Caki2 (cell line): ENCODE results near the gene ZC3HAV1. TPM values are rescaled to one million over a fixed set of nuclear protein-coding genes. Genes with fewer than 3 reads are reported as not detected.
"Not testable (repeated sequence)": the region's sequence is repeated elsewhere in the genome, so short reads cannot be mapped to it uniquely, and the experiment has no call there.

Experiments used
- DNase-seq: peaks from one replicate; pipeline ENCODE4 v3.0.0-alpha.2; 2015; ENCODE audit warnings: low read depth
- in situ Hi-C: cut with HindIII; loops from 2 replicates; pipeline ENCODE4 v1.10.0; 2016; ENCODE audit warnings: low sequenced_read_pairs, low pct_unique_long_range_greater_than_20kb, mixed read lengths
- total RNA-seq: library from RNA; depleted of rRNA; stranded (reverse); fragments of >200 nt; shearing (Covaris generic); gene quantifications from 2 replicates; pipeline ENCODE4 v1.2.3, GENCODE V29; 2014; ENCODE audit warnings: low replicate concordance

Gene ZC3HAV1
- total RNA-seq, 1 experiment from 2014 or later: 32.6 TPM

GRCh38 chr7:139094030-139094429 lies 15.5 kb downstream of the ZC3HAV1 start:
- in situ Hi-C loops: no loop called here
- no peak for DNase-seq

- in situ Hi-C loops, DNase-seq: not testable (repeated sequence)
Observed at GRCh38 chr7:139093512-139093911, 16.0 kb downstream of the ZC3HAV1 start.

- no peak for DNase-seq
- in situ Hi-C loops: no loop called here
Observed at GRCh38 chr7:139092090-139092796, 17.3 kb downstream of the ZC3HAV1 start.

- in situ Hi-C loops: no loop called here
- no peak for DNase-seq
Observed at GRCh38 chr7:139091677-139091996, 17.9 kb downstream of the ZC3HAV1 start.

GRCh38 chr7:139089118-139089517 lies 20.4 kb downstream of the ZC3HAV1 start:
- DNase-seq: no peak
- in situ Hi-C loops: no loop called here

- DNase-seq: no peak
- in situ Hi-C loops: no loop called here
Observed at GRCh38 chr7:139088268-139088667, 21.3 kb downstream of the ZC3HAV1 start.

GRCh38 chr7:139087212-139087611 lies 22.3 kb downstream of the ZC3HAV1 start:
- in situ Hi-C loops: no loop called here

GRCh38 chr7:139086454-139086853 lies 23.1 kb downstream of the ZC3HAV1 start:
- no peak for DNase-seq
- in situ Hi-C loops: no loop called here

More at GRCh38 chr7:139087212-139087611, 22.3 kb downstream of the ZC3HAV1 start:
- DNase-seq: no peak

- in situ Hi-C loops: no loop called here
- DNase-seq: no peak
Observed at GRCh38 chr7:139084709-139085108, 24.8 kb downstream of the ZC3HAV1 start.

- in situ Hi-C loops: no loop called here
- no peak for DNase-seq
Observed at GRCh38 chr7:139081584-139081983, 27.9 kb downstream of the ZC3HAV1 start.

- no peak for DNase-seq
- in situ Hi-C loops: no loop called here
Observed at GRCh38 chr7:139080905-139081304, 28.6 kb downstream of the ZC3HAV1 start.

- no peak for DNase-seq
- in situ Hi-C loops: no loop called here
Observed at GRCh38 chr7:139079861-139080260, 29.7 kb downstream of the ZC3HAV1 start.

GRCh38 chr7:139078911-139079310 lies 30.6 kb downstream of the ZC3HAV1 start:
- no peak for DNase-seq
- in situ Hi-C loops: no loop called here

GRCh38 chr7:139078399-139078798 lies 31.1 kb downstream of the ZC3HAV1 start:
- in situ Hi-C loops: no loop called here
- DNase-seq: no peak

GRCh38 chr7:139077706-139078105 lies 31.8 kb downstream of the ZC3HAV1 start:
- DNase-seq, in situ Hi-C loops: not testable (repeated sequence)

- in situ Hi-C loops: no loop called here
- no peak for DNase-seq
Observed at GRCh38 chr7:139075871-139076686, 33.4 kb downstream of the ZC3HAV1 start.

- DNase-seq: peak; percentile 53
- in situ Hi-C loops: no loop called here
Observed at GRCh38 chr7:139075031-139075652, 34.4 kb downstream of the ZC3HAV1 start.

- in situ Hi-C loops: no loop called here
Observed at GRCh38 chr7:139072796-139073195, 36.7 kb downstream of the ZC3HAV1 start.

GRCh38 chr7:139071680-139072079 lies 37.8 kb downstream of the ZC3HAV1 start:
- in situ Hi-C loops: no loop called here

More at GRCh38 chr7:139072796-139073195, 36.7 kb downstream of the ZC3HAV1 start:
- no peak for DNase-seq

More at GRCh38 chr7:139071680-139072079, 37.8 kb downstream of the ZC3HAV1 start:
- DNase-seq: no peak
